Measurements from ENCODE around the gene RPL18A. TPM values are rescaled to one million over a fixed set of nuclear protein-coding genes. Genes with fewer than 3 reads are reported as not detected.

RPL18A gene
- total and polyA plus RNA-seq, 2 of the 13 experiments (the other 11 are each of a cell fraction or from before 2014, with no cell fraction given) = 1,471 to 2,004 TPM

GRCh38 chr19:17847538-17848366, 12.0 kb upstream of the RPL18A start, which contains the start of gene JAK3 (continued):
- no peak for TF ChIP-seq ZNF747 (CRISPR knock-in tag; IDR thresholded peaks at IDR 0.05; ENCODE audit: borderline replicate concordance)
- TF ChIP-seq NFATC3 (CRISPR knock-in tag; IDR thresholded peaks at IDR 0.05) = no peak
- TF ChIP-seq ZNF362 (CRISPR knock-in tag; IDR thresholded peaks at IDR 0.05; ENCODE audit: borderline replicate concordance) = no peak
- TF ChIP-seq ZBTB10 (CRISPR knock-in tag; IDR thresholded peaks at IDR 0.05; ENCODE audit: borderline replicate concordance) = no peak
- no peak for TF ChIP-seq TEAD2 (CRISPR knock-in tag; IDR thresholded peaks at IDR 0.05)
- peak; percentile 54; the same call in 1 of the 2 replicates for TF ChIP-seq GATAD1 (CRISPR knock-in tag; IDR thresholded peaks at IDR 0.05)
- TF ChIP-seq ZNF230 (CRISPR knock-in tag; IDR thresholded peaks at IDR 0.05) = no peak
- no peak for TF ChIP-seq ZNF770 (CRISPR knock-in tag; IDR thresholded peaks at IDR 0.05)
- TF ChIP-seq SMAD9 (CRISPR knock-in tag; IDR thresholded peaks at IDR 0.05) = no peak
- TF ChIP-seq MLX (CRISPR knock-in tag; IDR thresholded peaks at IDR 0.05) = no peak
- TF ChIP-seq ARNT2 (CRISPR knock-in tag; IDR thresholded peaks at IDR 0.05; ENCODE audit: low read depth) = no peak
- no peak; the same call in 1 of the 2 replicates for TF ChIP-seq MXD1 (CRISPR knock-in tag; IDR thresholded peaks at IDR 0.05)
- TF ChIP-seq ZNF605 (CRISPR knock-in tag; IDR thresholded peaks at IDR 0.05) = 0 out of 2 replicates have a peak, but pooled peaks have one; percentile 52
- TF ChIP-seq MED8 (CRISPR knock-in tag; IDR thresholded peaks at IDR 0.05; ENCODE audit: insufficient replicate concordance) = no peak
- no peak for TF ChIP-seq MYNN (CRISPR knock-in tag; IDR thresholded peaks at IDR 0.05; ENCODE audit: low read depth)
- peak; percentile 41; the same call in 1 of the 2 replicates for TF ChIP-seq DMAP1 (CRISPR knock-in tag; IDR thresholded peaks at IDR 0.05)
- no peak for TF ChIP-seq JARID2 (CRISPR knock-in tag; IDR thresholded peaks at IDR 0.05; ENCODE audit: insufficient replicate concordance)
- no peak for TF ChIP-seq ATM (IDR thresholded peaks at IDR 0.05; ENCODE audit: borderline replicate concordance)
- TF ChIP-seq SMARCE1 (IDR thresholded peaks at IDR 0.05; ENCODE audit: borderline replicate concordance) = no peak
- TF ChIP-seq NBN (conservative IDR thresholded peaks at IDR 0.05) = no peak
- TF ChIP-seq ZNF691 (CRISPR knock-in tag; IDR thresholded peaks at IDR 0.05; ENCODE audit: borderline replicate concordance, low read depth) = no peak
- no peak for TF ChIP-seq SRSF1 (optimal IDR thresholded peaks at IDR 0.05; ENCODE audit: low read depth, low read length)

Data from HepG2 (cell line).